Sigmoid colon (tissue), 7 donors: ENCODE data around the gene PRDM9. TPM values are rescaled to one million over a fixed set of nuclear protein-coding genes. Genes with fewer than 3 reads are reported as not detected.
A peak's percentile ranks its signal among the peaks of the same experiment; 100 is the strongest.

Source experiments
- DNase-seq: peaks from one replicate; pipeline ENCODE4 v3.0.0-alpha.2; 2019
- H3K27ac ChIP-seq, 4 donors: fragments of 200-600 bp; sonication (generic); one replicate each; pipeline ENCODE4 v1.5.1; 2016 to 2019; ENCODE audit warnings: mild to moderate bottlenecking in 1 of 4
- H3K27me3 ChIP-seq, 3 donors: fragments of 200-600 bp; sonication (generic); one replicate each; pipeline ENCODE4 v1.5.1; 2019; ENCODE audit warnings: mild to moderate bottlenecking in 1 of 3
- H3K36me3 ChIP-seq, 4 donors: fragments of 200-600 bp; sonication (generic); one replicate each; pipeline ENCODE4 v1.5.1; 2016 to 2019
- H3K4me1 ChIP-seq, 4 donors: fragments of 200-600 bp; sonication (generic); one replicate each; pipeline ENCODE4 v1.5.1; 2017 to 2019
- H3K4me3 ChIP-seq, 4 donors: fragments of 200-600 bp; sonication (generic); one replicate each; pipeline ENCODE4 v1.5.1; 2017 to 2019; ENCODE audit warnings: mild to moderate bottlenecking in 2 of 4, moderate library complexity in 1 of 4
- H3K9me3 ChIP-seq, 4 donors: fragments of 200-600 bp in 3 of 4; sonication (generic) in 3 of 4; one replicate each; pipeline versions ENCODE4 v1.5.1 to v1.6.1; 2013 to 2019
- EP300 ChIP-seq, 4 donors: sonication (generic); formaldehyde crosslinking; IDR thresholded peaks; one replicate each; pipeline ENCODE4 v1.6.1; 2017; ENCODE audit warnings: antibody characterized with exemption in 4 of 4
- POLR2A ChIP-seq, 2 donors: fragments of 450-650 bp; IDR thresholded peaks; one replicate each; pipeline ENCODE4 v1.6.1; 2016; ENCODE audit warnings: antibody characterized with exemption in 2 of 2, mild to moderate bottlenecking in 2 of 2, moderate library complexity in 2 of 2
- POLR2AphosphoS5 ChIP-seq, 4 donors: sonication (generic); formaldehyde crosslinking; IDR thresholded peaks; one replicate each; pipeline ENCODE4 v1.6.1; 2017; ENCODE audit warnings: antibody characterized with exemption in 4 of 4
- WGBS, 2 donors: extraction: QIAGEN DNeasy Blood & Tissue Kit; methylation state at CpG; one replicate each; pipeline ENCODE4 v1.1.7; 2013; 5-methylcytosine and 5-hydroxymethylcytosine counted together
- intact Hi-C: fragments of 100-400 bp; cut with DNase I; formaldehyde crosslinking; loops from one replicate; pipeline ENCODE4 v1.15.1; 2023
- polyA plus RNA-seq, 3 donors: library from polyadenylated mRNA; stranded (reverse); fragments of 200-250 nt; gene quantifications; one replicate each; pipeline ENCODE4 v1.2.3, GENCODE V29; 2013
- total RNA-seq, 4 donors: library from RNA; depleted of rRNA; stranded (reverse); fragments of >200 nt; gene quantifications; one replicate each; pipeline ENCODE4 v1.1.0, GENCODE V29; 2016
- TF ChIP-seq, protein P1 (sequence below), 4 experiments: fragments of 450-650 bp in 3 of 4; fragments of 200-600 bp in 1 of 4; IDR thresholded peaks; one replicate each; pipeline ENCODE4 v1.5.1; 2016 to 2019; ENCODE audit warnings: antibody characterized with exemption in 4 of 4, mild to moderate bottlenecking in 3 of 4, moderate library complexity in 2 of 4
- donor health status: healthy with polysubstance abuse.
- donor health status: Bipolar disorder and iron deficiency.
- donor health status: healthy.

The PRDM9 gene
- total RNA-seq (not detected), polyA plus RNA-seq (not detected)

- intact Hi-C loops = no loop called here
- no peaks in the 10 kb centered on the region for H3K4me1 ChIP-seq
- H3K36me3 ChIP-seq = no peaks in the 10 kb centered on the region
- WGBS, 2 donors = 66 to 72% methylated on average over 27 of the region's 27 CpGs
- no peak for TF ChIP-seq EP300 (IDR thresholded peaks at IDR 0.05)
- TF ChIP-seq POLR2A (IDR thresholded peaks at IDR 0.05) = no peak
- no peaks in the 10 kb centered on the region for H3K9me3 ChIP-seq
- H3K27me3 ChIP-seq = no peaks in the 10 kb centered on the region
- H3K4me3 ChIP-seq = peak within 1 kb of the TSS in 3 of 4 donors; percentile 3 to 36 (median 6)
- DNase-seq = peak; percentile 76
- H3K27ac ChIP-seq = peak within 1 kb of the TSS in 3 of 4 donors; percentile 18 to 59 (median 48)
Measured at GRCh38 chr5:23507278-23507685, at the start of gene PRDM9. PRDM9 (plus strand) TSS chr5:23507609; CDS start chr5:23509034, 1,425 bp downstream.

- no peak overlapping the region for H3K4me3 ChIP-seq
- intact Hi-C loops = no loop called here
- no peaks in the 10 kb centered on the region for H3K4me1 ChIP-seq
- no peaks in the 10 kb centered on the region for H3K27me3 ChIP-seq
- H3K36me3 ChIP-seq = no peaks in the 10 kb centered on the region
- no peaks in the 10 kb centered on the region for H3K9me3 ChIP-seq
- no peak overlapping the region for H3K27ac ChIP-seq
- WGBS, 2 donors = 69 to 73% methylated on average over 3 of the region's 3 CpGs
- no peak for DNase-seq
- no peak for TF ChIP-seq EP300 (IDR thresholded peaks at IDR 0.05)
- TF ChIP-seq POLR2AphosphoS5 (IDR thresholded peaks at IDR 0.05) = no peak
- no peak for TF ChIP-seq POLR2A (IDR thresholded peaks at IDR 0.05)
- TF ChIP-seq, protein P1, sequence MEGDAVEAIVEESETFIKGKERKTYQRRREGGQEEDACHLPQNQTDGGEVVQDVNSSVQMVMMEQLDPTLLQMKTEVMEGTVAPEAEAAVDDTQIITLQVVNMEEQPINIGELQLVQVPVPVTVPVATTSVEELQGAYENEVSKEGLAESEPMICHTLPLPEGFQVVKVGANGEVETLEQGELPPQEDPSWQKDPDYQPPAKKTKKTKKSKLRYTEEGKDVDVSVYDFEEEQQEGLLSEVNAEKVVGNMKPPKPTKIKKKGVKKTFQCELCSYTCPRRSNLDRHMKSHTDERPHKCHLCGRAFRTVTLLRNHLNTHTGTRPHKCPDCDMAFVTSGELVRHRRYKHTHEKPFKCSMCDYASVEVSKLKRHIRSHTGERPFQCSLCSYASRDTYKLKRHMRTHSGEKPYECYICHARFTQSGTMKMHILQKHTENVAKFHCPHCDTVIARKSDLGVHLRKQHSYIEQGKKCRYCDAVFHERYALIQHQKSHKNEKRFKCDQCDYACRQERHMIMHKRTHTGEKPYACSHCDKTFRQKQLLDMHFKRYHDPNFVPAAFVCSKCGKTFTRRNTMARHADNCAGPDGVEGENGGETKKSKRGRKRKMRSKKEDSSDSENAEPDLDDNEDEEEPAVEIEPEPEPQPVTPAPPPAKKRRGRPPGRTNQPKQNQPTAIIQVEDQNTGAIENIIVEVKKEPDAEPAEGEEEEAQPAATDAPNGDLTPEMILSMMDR (IDR thresholded peaks at IDR 0.05) = no peak
Measured at GRCh38 chr5:23457780-23458179, 49.6 kb upstream of the PRDM9 start.

DNA sequence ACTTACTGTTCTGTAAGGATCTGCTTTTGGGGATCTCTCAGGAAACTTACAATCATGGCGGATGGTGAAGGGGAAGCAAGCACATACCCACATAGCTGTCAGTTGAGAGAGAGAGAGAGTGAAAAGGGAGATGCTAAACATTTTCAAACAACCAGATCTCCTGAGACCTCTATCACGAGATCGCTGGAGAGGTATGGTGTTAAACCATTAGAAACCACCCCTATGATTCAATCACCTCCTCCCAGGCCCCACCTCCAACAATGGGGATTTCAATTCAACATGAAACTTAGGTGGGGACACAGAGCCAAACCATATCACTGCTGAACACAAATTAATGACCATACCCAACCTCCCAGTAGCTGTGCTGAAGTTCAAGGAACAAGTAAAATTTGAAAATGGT lies 48.2 kb upstream of the PRDM9 start:
- Histone ChIP-seq H3K27ac (no peak overlapping the region), H3K27me3 (no peaks in the 10 kb centered on the region), H3K4me1 (no peaks in the 10 kb centered on the region), H3K36me3 (no peaks in the 10 kb centered on the region), H3K9me3 (no peaks in the 10 kb centered on the region), H3K4me3 (no peak overlapping the region)
- intact Hi-C loops = no loop called here
- TF ChIP-seq POLR2A (IDR thresholded peaks at IDR 0.05) = no peak
- TF ChIP-seq, protein P1 (IDR thresholded peaks at IDR 0.05) = no peak
- no peak for TF ChIP-seq POLR2AphosphoS5 (IDR thresholded peaks at IDR 0.05)
- no peak for TF ChIP-seq EP300 (IDR thresholded peaks at IDR 0.05)
- WGBS, 2 donors = 85 to 92% methylated on average over 3 of the region's 3 CpGs
- DNase-seq = no peak

DNA sequence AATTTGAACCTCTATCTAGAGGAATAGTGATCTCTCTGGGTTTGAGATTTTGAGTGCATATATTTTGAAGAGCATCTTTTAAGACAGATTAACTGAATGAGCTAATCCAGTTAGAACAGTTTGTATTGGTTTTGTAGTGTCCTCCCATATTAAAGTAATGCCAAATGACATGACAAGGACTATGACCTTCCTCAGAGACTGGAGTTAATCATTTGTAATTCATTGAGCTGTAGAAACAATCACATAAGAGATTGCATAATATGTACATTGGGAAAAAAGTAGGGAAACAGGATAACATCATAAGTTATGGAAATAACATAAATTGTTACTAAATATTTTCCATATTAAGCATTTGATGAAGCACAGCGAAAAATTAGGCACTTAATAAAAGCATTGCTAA lies 45.8 kb upstream of the PRDM9 start:
- 88 to 89% methylated on average over 1 of the region's 1 CpG for WGBS, 2 donors
- Histone ChIP-seq H3K4me3 (no peak overlapping the region), H3K27ac (no peak overlapping the region), H3K9me3 (peaks cover 0 to 1% (median 0%) of the 10 kb centered on the region in 4 donors), H3K27me3 (no peaks in the 10 kb centered on the region), H3K4me1 (no peaks in the 10 kb centered on the region), H3K36me3 (no peaks in the 10 kb centered on the region)
- TF ChIP-seq POLR2AphosphoS5 (IDR thresholded peaks at IDR 0.05) = no peak
- TF ChIP-seq POLR2A (IDR thresholded peaks at IDR 0.05) = no peak
- TF ChIP-seq, protein P1 (IDR thresholded peaks at IDR 0.05) = no peak
- no peak for TF ChIP-seq EP300 (IDR thresholded peaks at IDR 0.05)
- no peak for DNase-seq
- intact Hi-C loops = no loop called here

- intact Hi-C loops = no loop called here
- Histone ChIP-seq H3K27me3 (no peaks in the 10 kb centered on the region), H3K4me3 (no peak overlapping the region), H3K36me3 (no peaks in the 10 kb centered on the region), H3K27ac (no peak overlapping the region), H3K9me3 (peaks cover 0 to 4% (median 0%) of the 10 kb centered on the region in 4 donors), H3K4me1 (no peaks in the 10 kb centered on the region)
- DNase-seq = no peak
- WGBS, 2 donors = 67 to 74% methylated on average over 2 of the region's 2 CpGs
- no peak for TF ChIP-seq POLR2AphosphoS5 (IDR thresholded peaks at IDR 0.05)
- TF ChIP-seq POLR2A (IDR thresholded peaks at IDR 0.05) = no peak
- TF ChIP-seq, protein P1 (IDR thresholded peaks at IDR 0.05) = no peak
- no peak for TF ChIP-seq EP300 (IDR thresholded peaks at IDR 0.05)
Measured at GRCh38 chr5:23466401-23466912, 41.0 kb upstream of the PRDM9 start.
